Measurements from ENCODE around the gene SPCS3.

DNA sequence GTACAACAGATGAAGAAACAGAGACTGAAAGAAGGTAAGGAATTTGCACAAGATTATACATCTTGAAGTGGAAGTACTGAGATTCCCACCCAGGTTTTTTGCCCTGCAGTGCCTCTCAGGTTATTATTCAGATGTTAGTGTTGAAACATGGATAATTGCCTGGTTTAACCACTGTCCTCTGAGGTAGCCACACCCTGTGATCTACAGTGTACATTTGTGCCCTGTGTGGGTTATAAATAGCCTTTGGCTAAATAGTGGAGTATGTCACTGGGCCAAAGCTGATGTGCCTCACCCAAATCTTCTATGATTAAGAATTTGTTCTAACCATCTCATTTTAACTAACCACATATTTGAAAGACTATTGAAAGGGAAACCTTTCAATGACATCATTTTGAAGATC is 45.3 kb upstream of the SPCS3 start:
- no peak for TF ChIP-seq EZH2 (IDR thresholded peaks at IDR 0.05)
- TF ChIP-seq, protein P1, sequence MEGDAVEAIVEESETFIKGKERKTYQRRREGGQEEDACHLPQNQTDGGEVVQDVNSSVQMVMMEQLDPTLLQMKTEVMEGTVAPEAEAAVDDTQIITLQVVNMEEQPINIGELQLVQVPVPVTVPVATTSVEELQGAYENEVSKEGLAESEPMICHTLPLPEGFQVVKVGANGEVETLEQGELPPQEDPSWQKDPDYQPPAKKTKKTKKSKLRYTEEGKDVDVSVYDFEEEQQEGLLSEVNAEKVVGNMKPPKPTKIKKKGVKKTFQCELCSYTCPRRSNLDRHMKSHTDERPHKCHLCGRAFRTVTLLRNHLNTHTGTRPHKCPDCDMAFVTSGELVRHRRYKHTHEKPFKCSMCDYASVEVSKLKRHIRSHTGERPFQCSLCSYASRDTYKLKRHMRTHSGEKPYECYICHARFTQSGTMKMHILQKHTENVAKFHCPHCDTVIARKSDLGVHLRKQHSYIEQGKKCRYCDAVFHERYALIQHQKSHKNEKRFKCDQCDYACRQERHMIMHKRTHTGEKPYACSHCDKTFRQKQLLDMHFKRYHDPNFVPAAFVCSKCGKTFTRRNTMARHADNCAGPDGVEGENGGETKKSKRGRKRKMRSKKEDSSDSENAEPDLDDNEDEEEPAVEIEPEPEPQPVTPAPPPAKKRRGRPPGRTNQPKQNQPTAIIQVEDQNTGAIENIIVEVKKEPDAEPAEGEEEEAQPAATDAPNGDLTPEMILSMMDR (IDR thresholded peaks at IDR 0.05): no peak
